Pancreas (tissue), 10 donors: Measurements from ENCODE around the gene KCNG2. TPM values are rescaled to one million over a fixed set of nuclear protein-coding genes. Genes with fewer than 3 reads are reported as not detected.
A peak's percentile ranks its signal among the peaks of the same experiment; 100 is the strongest.

ENCODE experiments used
- ATAC-seq, 4 donors: fragments of 200-7000 bp; cut with Tn5 transposase; one replicate each; pipeline versions ENCODE4 v1.8.0 to v1.9.1; 2020; ENCODE audit warnings: mild to moderate bottlenecking in 4 of 4, moderate library complexity in 4 of 4
- DNase-seq, 6 donors: peaks; one replicate each; pipeline ENCODE4 v3.0.0-alpha.2; 2020
- FAIRE-seq: peaks from 2 replicates; lab custom pipeline; 2012; peaks lifted over from hg19 to GRCh38; lab: Jason Lieb, UNC
- H3K27ac ChIP-seq, 4 donors: fragments of 200-600 bp; sonication (generic); 1 replicate in 3 of 4; 2 replicates in 1 of 4; pipeline versions ENCODE4 v1.5.0 to v1.8.0; 2020
- H3K27me3 ChIP-seq, 4 donors: fragments of 200-600 bp; one replicate each; pipeline ENCODE4 v1.8.0; 2021
- H3K36me3 ChIP-seq, 3 donors: fragments of 200-600 bp; sonication (generic) in 1 of 3; one replicate each; pipeline versions ENCODE4 v1.5.0 to v1.8.0; 2020 to 2021
- H3K4me1 ChIP-seq, 3 donors: fragments of 200-600 bp; one replicate each; pipeline ENCODE4 v1.8.0; 2021
- H3K4me3 ChIP-seq, 4 donors: fragments of 200-600 bp; sonication (generic) in 2 of 4; one replicate each; pipeline versions ENCODE4 v1.5.0 to v1.8.0; 2020 to 2021
- H3K9me3 ChIP-seq, 4 donors: fragments of 200-600 bp; one replicate each; pipeline ENCODE4 v1.8.0; 2021
- WGBS, 2 donors: extraction: QIAGEN DNeasy Blood & Tissue Kit; methylation state at CpG; one replicate each; pipeline ENCODE4 v1.1.7; 2013; 5-methylcytosine and 5-hydroxymethylcytosine counted together
- intact Hi-C, 3 donors: fragments of 100-400 bp; cut with DNase I; formaldehyde crosslinking; loops; one replicate each; pipeline versions ENCODE4 v1.11.1 to v1.14.2; 2022
- polyA plus RNA-seq, 2 donors: library from polyadenylated mRNA; stranded (reverse); fragments of 200-250 nt; gene quantifications; one replicate each; pipeline ENCODE4 v1.2.3, GENCODE V29; 2013
- total RNA-seq, 6 donors: library from RNA; stranded (reverse); fragmentation: NEBNext Ultra II Directional in 4 of 6; extraction: Animal tissue kit (Norgen Biotek cat#: 25700) in 4 of 6; gene quantifications; one replicate each; pipeline versions ENCODE4 v1.2.1 to v1.2.4, GENCODE V29; 2021 to 2023
- TF ChIP-seq, protein P1 (sequence below), 4 donors: fragments of 200-600 bp; sonication (generic) in 3 of 4; IDR thresholded peaks; one replicate each; pipeline versions ENCODE4 v1.5.0 to v1.8.0; 2021; ENCODE audit warnings: antibody characterized with exemption in 4 of 4
- donor health status: healthy with polysubstance abuse.
- donor health status: DM: no; HTN: no; CAD: no; lungs with moderate emphysema.
- donor health status: DM: no; HTN: no; CAD: no.
- donor health status: control.
- donor health status: control.
- donor health status: Bipolar disorder and iron deficiency.
- donor health status: DM: yes; HTN: yes; CAD: no.
- donor health status: DM: no; HTN: no; CAD: no.
- donor health status: DM: no; HTN: no; CAD: no.
- donor health status: DM: yes; HTN: yes; CAD: no.

KCNG2 gene
- total and polyA plus RNA-seq, 8 donors = 0.12 to 0.22 (median 0.13) TPM; not detected in 5

DNA sequence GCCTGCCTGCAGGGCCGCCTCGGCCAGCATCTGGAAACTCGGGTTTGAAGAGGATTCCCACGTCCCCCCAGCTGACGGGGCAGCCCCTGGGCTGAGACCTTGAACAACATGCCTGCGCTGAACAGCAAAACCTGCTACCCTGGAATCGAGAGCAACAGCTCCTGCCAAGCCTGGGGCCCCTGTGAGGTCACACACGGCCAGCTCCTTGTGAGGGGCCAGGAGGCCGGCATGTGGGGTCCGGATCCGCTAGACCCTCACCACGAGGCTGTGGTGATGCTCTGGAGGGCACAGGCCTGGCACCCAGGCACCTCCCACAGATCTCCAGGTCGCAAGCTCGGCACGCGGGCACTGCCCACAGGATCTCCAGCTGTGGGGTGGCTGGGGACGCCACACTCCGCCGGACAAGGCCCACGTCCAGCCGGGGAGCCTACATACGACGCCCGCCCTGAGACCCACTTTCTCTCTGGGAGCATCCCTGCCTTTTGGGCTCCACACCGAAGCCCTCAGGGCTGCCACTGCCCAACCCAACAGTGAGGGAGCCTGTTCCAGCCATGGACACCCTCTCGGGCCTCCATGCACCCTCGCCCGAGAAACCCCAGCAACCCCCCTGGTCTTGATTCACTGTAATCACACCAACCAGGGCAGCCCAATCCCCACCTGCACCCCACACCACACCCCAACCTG is 119.6 kb downstream of the KCNG2 start:
- no peak for FAIRE-seq
- peak in 3 of 6 donors; percentile 7 to 64 (median 8) for DNase-seq
- 96% methylated on average over 28 of the region's 28 CpGs for WGBS, 2 donors
- Histone ChIP-seq H3K27me3 (no peaks in the 10 kb centered on the region), H3K27ac (no peak overlapping the region), H3K4me3 (no peak overlapping the region), H3K9me3 (no peaks in the 10 kb centered on the region), H3K4me1 (no peaks in the 10 kb centered on the region), H3K36me3 (peaks cover 0 to 3% (median 0%) of the 10 kb centered on the region in 3 donors)
- TF ChIP-seq, protein P1, sequence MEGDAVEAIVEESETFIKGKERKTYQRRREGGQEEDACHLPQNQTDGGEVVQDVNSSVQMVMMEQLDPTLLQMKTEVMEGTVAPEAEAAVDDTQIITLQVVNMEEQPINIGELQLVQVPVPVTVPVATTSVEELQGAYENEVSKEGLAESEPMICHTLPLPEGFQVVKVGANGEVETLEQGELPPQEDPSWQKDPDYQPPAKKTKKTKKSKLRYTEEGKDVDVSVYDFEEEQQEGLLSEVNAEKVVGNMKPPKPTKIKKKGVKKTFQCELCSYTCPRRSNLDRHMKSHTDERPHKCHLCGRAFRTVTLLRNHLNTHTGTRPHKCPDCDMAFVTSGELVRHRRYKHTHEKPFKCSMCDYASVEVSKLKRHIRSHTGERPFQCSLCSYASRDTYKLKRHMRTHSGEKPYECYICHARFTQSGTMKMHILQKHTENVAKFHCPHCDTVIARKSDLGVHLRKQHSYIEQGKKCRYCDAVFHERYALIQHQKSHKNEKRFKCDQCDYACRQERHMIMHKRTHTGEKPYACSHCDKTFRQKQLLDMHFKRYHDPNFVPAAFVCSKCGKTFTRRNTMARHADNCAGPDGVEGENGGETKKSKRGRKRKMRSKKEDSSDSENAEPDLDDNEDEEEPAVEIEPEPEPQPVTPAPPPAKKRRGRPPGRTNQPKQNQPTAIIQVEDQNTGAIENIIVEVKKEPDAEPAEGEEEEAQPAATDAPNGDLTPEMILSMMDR (IDR thresholded peaks at IDR 0.05) = no peak
- no peak for ATAC-seq
- intact Hi-C loops = no loop called here

- peak in 3 of 6 donors; percentile 7 to 63 (median 10) for DNase-seq
- no peak for FAIRE-seq
- no peak for ATAC-seq
- no peaks in the 10 kb centered on the region for H3K27me3 ChIP-seq
- intact Hi-C loops = no loop called here
- H3K9me3 ChIP-seq = no peaks in the 10 kb centered on the region
- no peaks in the 10 kb centered on the region for H3K4me1 ChIP-seq
- no peak overlapping the region for H3K27ac ChIP-seq
- H3K4me3 ChIP-seq = no peak overlapping the region
- TF ChIP-seq, protein P1 (IDR thresholded peaks at IDR 0.05) = no peak
- 94 to 97% methylated on average over 25 of the region's 25 CpGs for WGBS, 2 donors
- peaks cover 0 to 3% (median 0%) of the 10 kb centered on the region in 3 donors for H3K36me3 ChIP-seq
Observed at GRCh38 chr18:79917853-79918614, 120.3 kb downstream of the KCNG2 start.

- FAIRE-seq (no peak), ATAC-seq (no peak), DNase-seq (peak in 2 of 6 donors; percentile 12 to 74)
- 96 to 97% methylated on average over 20 of the region's 20 CpGs for WGBS, 2 donors
- H3K27ac ChIP-seq = no peak overlapping the region
- intact Hi-C loops = no loop called here
- H3K4me1 ChIP-seq = no peaks in the 10 kb centered on the region
- peaks cover 0 to 3% (median 0%) of the 10 kb centered on the region in 3 donors for H3K36me3 ChIP-seq
- H3K9me3 ChIP-seq = no peaks in the 10 kb centered on the region
- no peak overlapping the region for H3K4me3 ChIP-seq
- TF ChIP-seq, protein P1 (IDR thresholded peaks at IDR 0.05) = no peak
- H3K27me3 ChIP-seq = no peaks in the 10 kb centered on the region
Observed at GRCh38 chr18:79918615-79919011, 120.9 kb downstream of the KCNG2 start.

GRCh38 chr18:79919089-79919488 is 121.4 kb downstream of the KCNG2 start:
- no peaks in the 10 kb centered on the region for H3K27me3 ChIP-seq
- no peak overlapping the region for H3K27ac ChIP-seq
- no peaks in the 10 kb centered on the region for H3K9me3 ChIP-seq
- intact Hi-C loops = no loop called here
- peak in 3 of 6 donors; percentile 9 to 62 (median 11) for DNase-seq
- H3K4me3 ChIP-seq = no peak overlapping the region
- peaks cover 0 to 3% (median 0%) of the 10 kb centered on the region in 3 donors for H3K36me3 ChIP-seq
- TF ChIP-seq, protein P1 (IDR thresholded peaks at IDR 0.05) = no peak
- WGBS, 2 donors = 96% methylated on average over 19 of the region's 19 CpGs
- FAIRE-seq = no peak
- H3K4me1 ChIP-seq = peaks cover 0 to 2% (median under 1%) of the 10 kb centered on the region in 3 donors
- ATAC-seq = no peak
